GM18951 (cell line): ENCODE results near the gene IL6ST.
"Not testable (repeated sequence)": the region's sequence is repeated elsewhere in the genome, so short reads cannot be mapped to it uniquely, and the experiment has no call there.

Source experiments
- POLR2A ChIP-seq: IDR thresholded peaks from 4 replicates; pipeline ENCODE4 v1.6.1; 2011; ENCODE audit warnings: mild to moderate bottlenecking; ENCODE audit not compliant: insufficient read length, insufficient read depth; ENCODE audit errors: extremely low read depth
- in situ Hi-C: fragments of 300-500 bp; cut with MboI; formaldehyde crosslinking; loops from one replicate; pipeline ENCODE4 v1.12.0; 2022; ENCODE audit warnings: low sequenced_read_pairs, mixed read lengths, inconsistent platforms; ENCODE audit not compliant: unreplicated experiment

IL6ST gene

DNA sequence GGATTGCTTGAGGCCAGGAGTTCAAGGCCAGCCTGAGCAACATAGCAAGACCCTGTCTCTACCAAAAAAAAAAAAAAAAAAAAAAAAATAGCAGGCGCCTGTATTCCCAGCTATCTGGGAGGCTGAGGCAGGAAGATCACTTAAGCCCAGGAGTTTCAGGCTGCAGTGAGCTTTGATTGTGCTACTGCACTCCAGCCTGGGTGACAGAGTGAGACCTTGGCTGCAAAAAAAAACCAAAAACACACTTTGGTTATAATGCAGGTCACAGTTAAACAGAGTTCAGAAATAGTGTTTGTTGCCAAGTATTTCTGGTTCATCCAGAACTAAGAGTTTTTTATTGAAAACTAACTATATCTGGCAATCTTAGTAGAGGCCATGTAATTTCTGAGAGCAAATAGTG, 24.1 kb upstream of the IL6ST start:
- in situ Hi-C loops: no loop called here
- TF ChIP-seq POLR2A: no peak

DNA sequence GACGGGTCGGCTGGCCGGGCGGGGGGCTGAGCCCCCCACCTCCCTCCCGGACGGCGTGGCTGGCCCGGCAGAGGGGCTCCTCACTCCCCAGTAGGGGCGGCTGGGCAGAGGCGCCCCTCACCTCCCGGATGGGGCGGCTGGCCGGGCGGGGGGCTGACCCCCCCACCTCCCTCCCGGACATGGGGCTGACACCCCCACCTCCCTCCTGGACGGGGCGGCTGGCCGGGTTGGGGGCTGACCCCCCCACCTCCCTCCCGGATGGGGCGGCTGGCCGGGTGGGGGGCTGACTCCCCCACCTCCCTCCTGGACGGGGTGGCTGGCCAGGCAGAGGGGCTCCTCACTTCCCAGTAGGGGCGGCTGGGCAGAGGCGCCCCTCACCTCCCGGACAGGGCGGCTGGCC, 19.9 kb upstream of the IL6ST start:
- in situ Hi-C loops: not testable (repeated sequence)

DNA sequence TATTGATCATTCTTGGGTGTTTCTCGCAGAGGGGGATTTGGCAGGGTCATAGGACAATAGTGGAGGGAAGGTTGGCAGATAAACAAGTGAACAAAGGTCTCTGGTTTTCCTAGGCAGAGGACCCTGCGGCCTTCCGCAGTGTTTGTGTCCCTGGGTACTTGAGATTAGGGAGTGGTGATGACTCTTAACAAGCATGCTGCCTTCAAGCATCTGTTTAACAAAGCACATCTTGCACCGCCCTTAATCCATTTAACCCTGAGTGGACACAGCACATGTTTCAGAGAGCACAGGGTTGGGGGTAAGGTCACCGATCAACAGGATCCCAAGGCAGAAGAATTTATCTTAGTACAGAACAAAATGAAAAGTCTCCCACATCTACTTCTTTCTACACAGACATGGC, 19.2 kb upstream of the IL6ST start:
- in situ Hi-C loops: not testable (repeated sequence)

DNA sequence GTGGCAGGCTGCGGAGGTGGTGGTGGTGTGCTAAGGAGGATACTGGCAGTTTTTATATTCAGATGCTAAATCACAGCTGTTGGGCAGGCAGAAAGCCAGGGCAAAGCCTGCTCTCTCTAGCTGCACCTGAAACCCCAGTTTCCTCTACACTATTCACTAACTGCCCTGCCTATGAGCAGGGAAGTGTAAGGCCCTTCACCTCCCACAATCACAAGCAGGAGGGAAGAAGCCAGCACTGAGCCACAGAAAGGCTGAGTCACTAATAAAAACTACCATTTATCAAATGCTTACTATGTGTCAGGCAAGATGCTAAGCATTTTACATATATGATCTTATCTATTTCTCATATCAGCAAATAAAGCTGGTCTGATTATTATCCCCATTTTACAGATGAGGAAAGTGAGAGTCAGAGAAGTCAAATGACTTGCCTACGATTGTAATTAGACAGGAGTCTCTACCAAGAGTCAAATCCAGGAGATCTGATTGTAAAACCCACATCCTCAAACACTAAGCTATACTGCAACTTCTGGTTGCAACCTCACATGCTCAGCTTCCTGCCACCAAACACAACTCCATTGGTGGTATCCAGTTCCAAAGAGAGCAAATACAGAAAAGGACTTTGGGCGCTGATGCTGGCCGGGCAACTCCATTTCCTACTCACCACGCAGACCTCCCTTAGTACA, 17.7 kb upstream of the IL6ST start:
- TF ChIP-seq POLR2A: no peak
- in situ Hi-C loops: no loop called here

DNA sequence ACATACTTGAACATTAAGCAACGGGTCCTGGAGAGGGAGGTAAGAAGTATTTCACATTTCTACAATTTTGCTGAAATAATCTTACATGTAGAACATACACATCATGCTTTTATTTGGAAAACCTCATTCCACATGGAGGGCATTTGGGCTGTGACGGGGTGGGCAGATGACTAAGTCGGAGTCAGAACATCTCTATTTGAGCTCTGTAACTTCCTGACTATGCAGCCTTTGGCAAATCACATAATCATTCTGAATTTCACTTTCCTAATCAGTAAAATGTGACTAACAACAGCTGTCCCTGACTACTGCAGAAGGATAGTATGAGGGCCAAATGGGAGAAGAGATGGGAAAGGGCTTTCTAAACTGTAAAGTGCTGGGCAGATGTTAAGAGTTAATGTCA, 17.1 kb upstream of the IL6ST start:
- no peak for TF ChIP-seq POLR2A
- in situ Hi-C loops: no loop called here

DNA sequence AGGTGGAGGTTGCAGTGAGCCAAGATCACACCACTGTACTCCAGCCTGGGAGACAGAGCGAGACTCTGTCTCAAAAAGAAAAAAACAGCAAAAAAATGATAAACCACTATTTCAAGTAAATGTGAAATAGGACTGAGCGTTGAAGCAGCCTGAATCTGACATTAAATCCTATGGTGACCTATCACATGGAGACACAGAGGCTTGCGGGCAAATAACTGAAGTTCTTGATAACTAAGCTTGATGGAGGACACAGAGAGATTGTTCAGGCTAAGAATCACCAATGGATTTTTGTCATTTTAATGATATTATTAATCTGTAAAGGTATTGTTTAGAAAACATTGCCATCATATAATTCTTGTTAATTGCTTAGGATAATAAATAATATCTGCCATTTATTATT, 15.7 kb upstream of the IL6ST start:
- TF ChIP-seq POLR2A: no peak
- in situ Hi-C loops: no loop called here

DNA sequence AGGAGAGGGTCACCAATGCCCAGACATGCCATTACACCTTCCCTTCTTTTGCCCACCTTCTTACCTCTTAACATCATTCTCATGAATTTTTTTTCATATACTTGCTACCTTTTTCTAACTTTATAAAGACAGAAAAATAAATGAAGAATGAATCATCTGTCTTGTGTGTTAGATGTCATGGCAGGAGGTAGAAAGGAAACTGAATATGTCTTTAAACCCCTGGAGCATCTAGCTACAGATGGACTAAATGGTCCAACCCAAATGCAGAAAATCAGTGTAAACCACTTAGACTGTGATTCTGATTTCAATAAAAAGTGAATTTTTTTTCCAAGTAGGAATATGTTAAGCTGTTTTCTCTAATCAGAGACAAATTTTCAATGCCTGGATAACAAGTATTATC, 11.8 kb upstream of the IL6ST start:
- no peak for TF ChIP-seq POLR2A
- in situ Hi-C loops: no loop called here

DNA sequence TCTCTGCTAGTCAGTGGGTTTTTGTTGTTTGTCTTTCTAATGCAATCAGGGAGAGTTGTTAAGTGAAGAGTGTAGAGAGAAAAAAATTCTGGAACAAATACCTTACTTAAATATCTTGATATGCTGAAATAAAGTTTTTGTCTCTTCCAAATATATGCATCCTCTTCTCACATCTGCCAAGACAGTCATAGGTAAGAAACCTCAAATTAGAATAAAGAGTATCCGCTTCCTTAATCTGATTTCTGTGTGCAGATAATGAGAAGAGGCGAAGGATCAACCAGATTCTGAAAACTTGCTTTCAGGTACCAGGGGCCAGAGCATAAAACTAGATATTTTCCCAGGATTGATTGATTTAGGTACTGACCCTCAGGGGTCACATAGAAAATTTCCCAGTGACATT, 11.3 kb upstream of the IL6ST start:
- in situ Hi-C loops: no loop called here
- no peak for TF ChIP-seq POLR2A

DNA sequence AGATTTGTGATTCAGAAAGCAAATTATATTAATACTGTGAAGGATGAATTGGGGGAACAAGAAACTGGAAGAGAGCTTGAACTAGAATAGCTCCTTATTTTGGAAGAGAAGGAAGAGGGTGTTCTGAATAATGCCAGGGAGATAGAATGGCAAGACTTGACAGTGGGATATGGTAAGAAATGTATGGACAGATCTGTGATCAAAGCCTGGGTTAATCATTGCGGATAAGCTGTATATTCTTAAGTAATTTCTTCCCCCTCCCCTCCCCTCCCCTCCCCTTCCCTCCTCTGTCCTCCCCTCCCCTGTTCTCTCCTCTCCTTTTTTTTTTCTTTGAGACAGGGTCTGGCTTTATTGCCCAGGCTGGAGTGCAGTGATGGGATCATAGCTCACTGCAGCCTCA, 10.1 kb upstream of the IL6ST start:
- no peak for TF ChIP-seq POLR2A
- in situ Hi-C loops: no loop called here

DNA sequence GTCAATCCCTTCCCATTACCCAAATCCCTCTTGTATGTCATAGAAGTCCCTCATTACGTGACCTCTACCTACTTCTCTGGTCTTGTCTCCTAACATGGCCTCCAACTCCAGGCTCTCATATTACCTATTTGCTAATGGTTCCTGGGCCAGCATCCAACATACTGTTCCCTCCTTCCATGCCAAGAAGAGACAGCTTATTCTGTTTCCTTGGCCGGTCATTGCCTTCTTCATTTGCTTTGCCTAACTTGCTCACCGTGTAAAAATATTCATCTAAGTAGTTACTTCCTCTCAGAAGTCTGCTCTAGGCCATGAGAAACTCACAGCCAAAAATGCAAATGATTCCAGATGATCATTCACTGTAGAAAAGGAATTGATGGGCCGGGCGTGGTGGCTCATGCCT, 8.9 kb upstream of the IL6ST start:
- TF ChIP-seq POLR2A: no peak
- in situ Hi-C loops: no loop called here

DNA sequence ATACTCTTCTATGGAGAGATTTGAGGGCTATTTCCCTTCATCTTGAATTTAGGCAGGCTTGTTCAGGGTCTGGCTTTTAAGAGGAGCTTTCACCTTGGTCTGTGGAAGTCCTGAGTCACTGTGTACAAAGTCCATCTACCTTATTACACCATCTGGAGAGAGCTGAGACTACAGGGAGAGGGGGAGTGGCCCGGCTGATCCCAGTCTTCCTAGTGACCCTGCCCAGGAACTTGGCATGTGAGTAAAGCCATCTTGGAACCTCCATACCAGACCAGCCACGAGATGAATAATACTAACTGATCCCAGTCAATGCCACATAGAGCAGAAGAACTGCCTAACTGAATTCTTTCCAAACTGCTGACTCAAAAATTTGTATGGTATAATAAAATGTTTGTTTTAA, 8.4 kb upstream of the IL6ST start:
- TF ChIP-seq POLR2A: no peak
- in situ Hi-C loops: no loop called here

DNA sequence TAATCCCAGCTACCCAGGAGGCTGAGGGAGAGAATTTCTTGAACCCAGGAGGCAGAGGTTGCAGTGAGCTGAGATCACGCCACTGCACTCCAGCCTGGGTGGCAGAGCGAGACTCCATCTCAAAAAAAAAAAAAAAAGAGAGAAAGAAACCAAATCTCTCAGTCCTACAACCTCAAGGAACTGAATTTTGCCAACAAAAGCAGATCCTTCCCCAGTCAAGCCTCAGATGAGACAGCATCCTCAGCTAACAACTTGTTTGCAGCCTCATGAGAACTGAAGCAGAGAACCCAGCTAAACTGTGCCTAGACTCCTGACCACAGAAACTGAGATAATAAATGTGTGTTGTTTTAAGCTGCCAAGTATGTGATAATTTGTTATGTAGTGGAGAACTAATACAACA, 7.5 kb upstream of the IL6ST start:
- TF ChIP-seq POLR2A: no peak
- in situ Hi-C loops: no loop called here

DNA sequence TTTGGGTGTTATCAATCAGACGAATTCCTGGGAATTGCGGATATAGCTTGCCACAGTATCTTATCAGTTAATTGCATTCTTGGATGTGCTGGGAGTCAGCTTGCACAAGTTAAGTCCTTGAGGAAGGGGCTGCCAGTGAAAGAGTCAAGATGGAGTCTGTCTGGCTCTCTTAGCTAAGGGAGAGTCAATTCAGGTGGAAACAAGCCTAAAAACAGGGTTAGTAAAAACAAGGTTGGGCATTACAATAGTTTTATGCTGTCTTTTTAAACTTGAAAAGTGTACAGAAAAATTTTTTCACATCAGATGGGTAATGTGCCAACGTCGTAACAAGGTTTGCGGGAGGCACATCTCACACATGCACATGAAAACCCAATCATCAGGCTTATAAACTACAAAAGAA, 5.5 kb upstream of the IL6ST start:
- in situ Hi-C loops: not testable (repeated sequence)

DNA sequence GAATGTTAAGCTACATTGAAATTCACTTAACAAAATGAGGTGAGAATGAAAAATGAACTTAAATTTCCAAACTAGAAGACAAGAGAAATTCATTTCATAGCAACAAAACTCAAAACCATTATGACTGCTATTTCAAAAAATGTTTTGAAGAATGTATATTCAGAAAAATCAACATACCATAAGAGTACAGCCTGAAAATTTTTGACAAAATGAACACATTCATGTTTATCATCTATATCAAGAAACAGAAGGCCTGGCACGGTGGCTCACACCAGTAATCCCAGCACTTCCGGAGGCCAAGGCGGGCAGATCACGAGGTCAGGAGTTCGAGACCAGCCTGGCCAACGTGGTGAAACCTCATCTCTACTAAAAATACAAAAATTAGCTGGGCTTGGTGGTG, 4.2 kb upstream of the IL6ST start:
- no peak for TF ChIP-seq POLR2A
- in situ Hi-C loops: loop anchor here (10.0 kb wide), 1 partner anchor 146 kb away; no protein-coding TSS in a partner anchor

DNA sequence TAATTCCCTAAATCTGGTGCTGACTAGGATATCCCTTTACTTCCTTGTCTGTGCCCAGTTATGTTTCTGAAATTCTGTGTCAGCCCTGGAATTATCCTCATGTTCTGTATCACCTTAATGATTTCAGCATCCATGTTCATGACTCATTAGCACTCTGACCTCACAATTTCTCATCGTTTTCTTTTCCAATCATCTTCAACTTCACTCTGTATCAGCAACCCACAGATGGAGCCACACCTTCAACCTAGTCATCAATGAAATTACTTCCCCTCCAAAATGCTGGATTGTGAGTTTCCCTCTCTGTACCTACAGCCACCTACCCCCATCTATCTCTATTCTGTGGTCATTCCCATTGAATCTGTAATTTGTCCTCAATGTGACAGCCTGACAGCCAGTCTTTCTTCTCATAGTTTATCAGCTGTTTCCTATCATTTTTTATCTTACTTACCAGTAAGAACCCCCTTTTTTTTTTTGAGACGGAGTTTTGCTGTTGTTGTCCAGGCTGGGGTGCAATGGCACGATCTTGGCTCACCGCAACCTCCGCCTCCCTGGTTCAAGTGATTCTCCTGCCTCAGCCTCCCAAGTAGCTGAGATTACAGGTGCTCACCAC, 3.1 kb upstream of the IL6ST start:
- in situ Hi-C loops: loop anchor here (10.0 kb wide), 1 partner anchor 147 kb away; no protein-coding TSS in a partner anchor
- no peak for TF ChIP-seq POLR2A
